Activated CD8-positive, alpha-beta T cell treated with anti-CD3 and anti-CD28 coated beads for 36 hours (primary cell): ENCODE results near the gene ZNF717. TPM values are rescaled to one million over a fixed set of nuclear protein-coding genes. Genes with fewer than 3 reads are reported as not detected.
"Not testable (repeated sequence)": the region's sequence is repeated elsewhere in the genome, so short reads cannot be mapped to it uniquely, and the experiment has no call there.

Experiments
- ATAC-seq: fragments of 200-7000 bp; cut with Tn5 transposase; one replicate; pipeline ENCODE4 v1.10.0; 2021; ENCODE audit warnings: mild to moderate bottlenecking, moderate library complexity
- CTCF ChIA-PET: fragments of 350-600 bp; sonication (Branson Sonifier 250); formaldehyde crosslinking; loops from one replicate; lab custom pipeline; 2021; ENCODE audit warnings: antibody characterized with exemption; lab: Charles Lee
- POLR2A ChIA-PET: fragments of 350-600 bp; sonication (Branson Sonifier 250); formaldehyde crosslinking; loops from one replicate; lab custom pipeline; 2021; ENCODE audit warnings: antibody characterized with exemption; lab: Charles Lee
- DNase-seq: peaks from one replicate; pipeline ENCODE4 v3.0.0-alpha.2; 2020
- H3K27ac Mint-ChIP-seq: one replicate; pipeline ENCODE4 v1.8.0; 2021; ENCODE audit warnings: mild to moderate bottlenecking, mixed read lengths
- H3K27me3 Mint-ChIP-seq: one replicate; pipeline ENCODE4 v1.8.0; 2021; ENCODE audit warnings: mixed read lengths
- H3K36me3 Mint-ChIP-seq: one replicate; pipeline ENCODE4 v1.8.0; 2021; ENCODE audit warnings: low read depth, mixed read lengths
- H3K4me1 Mint-ChIP-seq: one replicate; pipeline ENCODE4 v1.8.0; 2021; ENCODE audit warnings: low read depth, mixed read lengths
- H3K4me3 Mint-ChIP-seq: one replicate; pipeline ENCODE4 v1.8.0; 2021; ENCODE audit warnings: mild to moderate bottlenecking, moderate library complexity, mixed read lengths
- H3K9me3 Mint-ChIP-seq: one replicate; pipeline ENCODE4 v1.8.0; 2021; ENCODE audit warnings: mixed read lengths
- CTCF ChIP-seq: fragments of 200-600 bp; IDR thresholded peaks from one replicate; pipeline ENCODE4 v1.8.0; 2022; ENCODE audit warnings: antibody characterized with exemption, mild to moderate bottlenecking
- intact Hi-C: fragments of 100-400 bp; cut with micrococcal nuclease; formaldehyde crosslinking; loops from one replicate; pipeline ENCODE4 v1.10.0; 2022
- total RNA-seq, 2 experiments: library from RNA; stranded (reverse); gene quantifications; one replicate each; pipeline ENCODE4 v1.2.3, GENCODE V29; 2021

Gene ZNF717
- total RNA-seq, 2 experiments from 2014 or later, result 14.2 to 15.2 TPM

GRCh38 chr3:75781079-75781745 is 4.1 kb downstream of the ZNF717 start:
- ChIA-PET POLR2A (no interaction called here), CTCF (no interaction called here)
- intact Hi-C loops, result no loop called here
- H3K36me3 Mint-ChIP-seq, result peaks cover 84% of the 10 kb centered on the region
- H3K4me1 Mint-ChIP-seq, result peaks cover 24% of the 10 kb centered on the region
- TF ChIP-seq CTCF, result no peak
- H3K27me3 Mint-ChIP-seq, result no peaks in the 10 kb centered on the region
- DNase-seq (peak; percentile 52), ATAC-seq (no peak)
- peak overlapping the region; percentile 2 for H3K27ac Mint-ChIP-seq
- H3K4me3 Mint-ChIP-seq, result no peak overlapping the region
- H3K9me3 Mint-ChIP-seq, result peaks cover 35% of the 10 kb centered on the region

GRCh38 chr3:75777742-75778141 is 7.6 kb downstream of the ZNF717 start:
- H3K4me1 Mint-ChIP-seq, result peaks cover 12% of the 10 kb centered on the region

GRCh38 chr3:75771631-75772030 is 13.7 kb downstream of the ZNF717 start:
- H3K4me3 Mint-ChIP-seq, H3K27ac Mint-ChIP-seq, H3K4me1 Mint-ChIP-seq, POLR2A ChIA-PET, DNase-seq, H3K27me3 Mint-ChIP-seq, intact Hi-C loops, ATAC-seq: not testable (repeated sequence)
- H3K36me3 Mint-ChIP-seq, result peaks cover 69% of the 10 kb centered on the region
- peaks cover 22% of the 10 kb centered on the region for H3K9me3 Mint-ChIP-seq
- CTCF ChIA-PET, result interaction anchor here (1.1 kb wide), 1 partner anchor 130 kb away, joined by 3 read pairs; no protein-coding TSS in a partner anchor

More at GRCh38 chr3:75777742-75778141, 7.6 kb downstream of the ZNF717 start:
- H3K4me3 Mint-ChIP-seq, intact Hi-C loops, DNase-seq, H3K27me3 Mint-ChIP-seq, POLR2A ChIA-PET, ATAC-seq, H3K27ac Mint-ChIP-seq, CTCF ChIA-PET: not testable (repeated sequence)
- Mint-ChIP-seq H3K36me3 (peaks cover 72% of the 10 kb centered on the region), H3K9me3 (peaks cover 27% of the 10 kb centered on the region)

- H3K27me3 Mint-ChIP-seq, result no peaks in the 10 kb centered on the region
- peaks cover 88% of the 10 kb centered on the region for H3K36me3 Mint-ChIP-seq
- POLR2A ChIA-PET, result no interaction called here
- CTCF ChIA-PET, result no interaction called here
- H3K4me1 Mint-ChIP-seq, result peaks cover 4% of the 10 kb centered on the region
- no peak for TF ChIP-seq CTCF
- peaks cover 38% of the 10 kb centered on the region for H3K9me3 Mint-ChIP-seq
- ATAC-seq (no peak), DNase-seq (peak; percentile 30)
- intact Hi-C loops, result no loop called here
- no peak overlapping the region for H3K4me3 Mint-ChIP-seq
- no peak overlapping the region for H3K27ac Mint-ChIP-seq
Observed at GRCh38 chr3:75768303-75769017, 16.9 kb downstream of the ZNF717 start.

GRCh38 chr3:75737831-75738493 is 47.4 kb downstream of the ZNF717 start:
- DNase-seq (no peak), ATAC-seq (no peak)
- H3K4me1 Mint-ChIP-seq, result no peaks in the 10 kb centered on the region
- CTCF ChIA-PET, result no interaction called here
- no peak for TF ChIP-seq CTCF
- H3K27me3 Mint-ChIP-seq, result no peaks in the 10 kb centered on the region
- intact Hi-C loops, result no loop called here
- peaks cover 85% of the 10 kb centered on the region for H3K36me3 Mint-ChIP-seq
- POLR2A ChIA-PET, result no interaction called here
- no peak overlapping the region for H3K4me3 Mint-ChIP-seq
- H3K27ac Mint-ChIP-seq, result no peak overlapping the region
- peaks cover 70% of the 10 kb centered on the region for H3K9me3 Mint-ChIP-seq
